ENCODE results near the gene CDKL1. TPM values are rescaled to one million over a fixed set of nuclear protein-coding genes. Genes with fewer than 3 reads are reported as not detected.
"Not testable (repeated sequence)": the region's sequence is repeated elsewhere in the genome, so short reads cannot be mapped to it uniquely, and the experiment has no call there.

CDKL1 gene
- total RNA-seq, 2 donors from 2014 or later, result 16.2 to 36.2 TPM

DNA sequence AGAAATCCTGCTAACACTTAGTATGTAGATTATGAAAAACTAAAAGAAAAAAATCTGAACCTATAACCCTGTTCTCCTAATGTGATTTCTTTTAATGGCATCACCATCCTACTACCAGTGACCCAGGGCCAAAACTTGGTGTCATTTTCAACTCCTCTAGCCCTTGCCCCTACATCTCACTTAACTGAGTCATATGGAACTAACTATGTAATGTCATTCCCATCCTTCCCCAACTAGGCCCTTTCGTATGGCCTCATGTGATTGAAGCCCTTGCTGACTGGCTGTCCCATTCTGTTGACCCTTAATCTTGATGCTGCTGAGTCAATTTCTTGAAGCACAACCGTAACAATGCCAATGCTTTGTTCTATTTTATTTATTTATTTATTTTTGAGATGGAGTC, 77.0 kb downstream of the CDKL1 start:
- H3K9me3 ChIP-seq, result no peaks in the 10 kb centered on the region
- no peak overlapping the region for H3K9ac ChIP-seq (ENCODE audit: low read depth in 2 of 2, low read length in 2 of 2)
- H3K4me3 ChIP-seq, result no peak overlapping the region
- H3K36me3 ChIP-seq, result no peaks in the 10 kb centered on the region
- DNase-seq, result no peak
- no peaks in the 10 kb centered on the region for H3K27me3 ChIP-seq
- TF ChIP-seq, protein P1, sequence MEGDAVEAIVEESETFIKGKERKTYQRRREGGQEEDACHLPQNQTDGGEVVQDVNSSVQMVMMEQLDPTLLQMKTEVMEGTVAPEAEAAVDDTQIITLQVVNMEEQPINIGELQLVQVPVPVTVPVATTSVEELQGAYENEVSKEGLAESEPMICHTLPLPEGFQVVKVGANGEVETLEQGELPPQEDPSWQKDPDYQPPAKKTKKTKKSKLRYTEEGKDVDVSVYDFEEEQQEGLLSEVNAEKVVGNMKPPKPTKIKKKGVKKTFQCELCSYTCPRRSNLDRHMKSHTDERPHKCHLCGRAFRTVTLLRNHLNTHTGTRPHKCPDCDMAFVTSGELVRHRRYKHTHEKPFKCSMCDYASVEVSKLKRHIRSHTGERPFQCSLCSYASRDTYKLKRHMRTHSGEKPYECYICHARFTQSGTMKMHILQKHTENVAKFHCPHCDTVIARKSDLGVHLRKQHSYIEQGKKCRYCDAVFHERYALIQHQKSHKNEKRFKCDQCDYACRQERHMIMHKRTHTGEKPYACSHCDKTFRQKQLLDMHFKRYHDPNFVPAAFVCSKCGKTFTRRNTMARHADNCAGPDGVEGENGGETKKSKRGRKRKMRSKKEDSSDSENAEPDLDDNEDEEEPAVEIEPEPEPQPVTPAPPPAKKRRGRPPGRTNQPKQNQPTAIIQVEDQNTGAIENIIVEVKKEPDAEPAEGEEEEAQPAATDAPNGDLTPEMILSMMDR (IDR thresholded peaks at IDR 0.05), result no peak
- H3K27ac ChIP-seq, result no peak overlapping the region
- intact Hi-C loops (cut with DNase I), result loop anchor here (2.0 to 10.0 kb wide), 2 partner anchors 213 to 455 kb away; partner anchors contain the start of gene MAP4K5
- no peaks in the 10 kb centered on the region for H3K4me1 ChIP-seq

GRCh38 chr14:50319293-50319692, 77.4 kb downstream of the CDKL1 start:
- H3K9ac ChIP-seq (ENCODE audit: low read depth in 2 of 2, low read length in 2 of 2), result no peak overlapping the region

DNA sequence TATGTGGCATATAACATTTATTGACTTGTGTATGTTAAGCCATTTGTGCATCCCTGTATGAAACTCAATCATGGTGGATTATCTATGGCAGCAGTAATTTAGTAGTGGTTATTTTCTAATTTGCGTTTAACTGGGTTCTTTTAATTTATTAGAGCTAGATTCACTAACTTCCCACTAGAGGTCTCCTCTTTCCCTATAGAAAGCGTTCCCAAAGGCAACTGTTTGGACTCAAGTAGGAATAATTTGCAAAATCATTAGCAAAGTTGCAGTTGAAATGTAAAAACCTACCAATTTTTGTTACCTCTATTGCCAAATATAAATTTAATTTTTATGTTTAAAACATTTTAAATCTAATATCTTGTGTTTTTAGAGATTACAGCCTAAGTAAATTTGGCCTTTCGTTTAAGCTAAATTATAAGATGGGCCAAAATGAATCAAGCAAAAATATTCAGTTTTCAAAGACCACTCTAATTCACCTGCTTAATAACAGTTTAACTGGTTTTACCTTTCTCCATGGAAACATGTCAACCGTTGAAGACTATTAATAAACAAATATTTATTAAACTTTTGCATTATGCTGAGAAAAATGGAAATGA, 78.6 kb downstream of the CDKL1 start:
- TF ChIP-seq, protein P1 (IDR thresholded peaks at IDR 0.05), result peak; percentile 62
- Histone ChIP-seq H3K4me1 (peaks cover 3% of the 10 kb centered on the region), H3K4me3 (no peak overlapping the region), H3K9ac (ENCODE audit: low read depth in 2 of 2, low read length in 2 of 2) (no peak overlapping the region), H3K27ac (no peak overlapping the region), H3K36me3 (no peaks in the 10 kb centered on the region), H3K9me3 (no peaks in the 10 kb centered on the region), H3K27me3 (no peaks in the 10 kb centered on the region)
- no peak for DNase-seq
- intact Hi-C loops (cut with DNase I), result loop anchor here (10.0 kb wide), 1 partner anchor 457 kb away; no protein-coding TSS in a partner anchor

More at GRCh38 chr14:50319293-50319692, 77.4 kb downstream of the CDKL1 start:
- Histone ChIP-seq H3K9me3 (no peaks in the 10 kb centered on the region), H3K4me1 (no peaks in the 10 kb centered on the region), H3K36me3 (no peaks in the 10 kb centered on the region), H3K27me3 (no peaks in the 10 kb centered on the region), H3K27ac (no peak overlapping the region), H3K4me3 (no peak overlapping the region)
- intact Hi-C loops (cut with DNase I), result loop anchor here (10.0 kb wide), 1 partner anchor 456 kb away; no protein-coding TSS in a partner anchor
- no peak for DNase-seq
- TF ChIP-seq, protein P1 (IDR thresholded peaks at IDR 0.05), result no peak

DNA sequence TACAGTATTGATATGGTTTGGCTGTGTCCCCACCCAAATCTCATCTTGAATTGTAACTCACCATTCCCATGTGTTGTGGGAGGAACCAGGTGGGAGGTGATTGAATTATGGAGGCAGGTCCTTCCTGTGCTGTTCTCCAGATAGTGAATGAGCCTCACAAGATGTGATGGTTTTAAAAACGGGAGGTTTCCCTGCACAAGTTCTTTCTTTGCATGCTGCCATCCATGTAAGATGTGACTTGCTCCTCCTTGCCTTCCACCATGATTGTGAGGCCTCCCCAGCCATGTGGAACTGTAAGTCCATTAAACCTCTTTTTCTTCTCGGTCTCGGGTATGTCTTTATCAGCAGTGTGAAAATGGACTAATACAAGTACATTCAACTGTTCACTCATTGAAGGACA, 82.6 kb downstream of the CDKL1 start:
- H3K9me3 ChIP-seq; H3K4me1 ChIP-seq; DNase-seq; H3K36me3 ChIP-seq; H3K27me3 ChIP-seq; H3K4me3 ChIP-seq; H3K9ac ChIP-seq (ENCODE audit: low read depth in 2 of 2, low read length in 2 of 2); H3K27ac ChIP-seq: not testable (repeated sequence)
- intact Hi-C loops (cut with DNase I), result loop anchor here (10.0 kb wide), 1 partner anchor 461 kb away; no protein-coding TSS in a partner anchor

- H3K36me3 ChIP-seq, result no peaks in the 10 kb centered on the region
- no peaks in the 10 kb centered on the region for H3K9me3 ChIP-seq
- TF ChIP-seq, protein P1 (IDR thresholded peaks at IDR 0.05), result no peak
- H3K27ac ChIP-seq, result peak overlapping the region; percentile 82
- DNase-seq, result no peak
- H3K27me3 ChIP-seq, result no peaks in the 10 kb centered on the region
- H3K4me3 ChIP-seq, result peak overlapping the region; percentile 91
- peak overlapping the region; percentile 46 to 98 for H3K9ac ChIP-seq (ENCODE audit: low read depth in 2 of 2, low read length in 2 of 2)
- intact Hi-C loops (cut with DNase I), result loop anchor here (10.0 kb wide), 1 partner anchor 462 kb away; no protein-coding TSS in a partner anchor
- peaks cover 6% of the 10 kb centered on the region for H3K4me1 ChIP-seq
Measured at GRCh38 chr14:50312734-50313054, 84.0 kb downstream of the CDKL1 start.

All from colonic mucosa (tissue), 4 donors.